Measurements from ENCODE around the gene RFNG.

- no peak for TF ChIP-seq CTCF (IDR thresholded peaks at IDR 0.05)
- TF ChIP-seq EP300 (IDR thresholded peaks at IDR 0.05), result no peak
- no peak for TF ChIP-seq POLR2A (IDR thresholded peaks at IDR 0.05)
- no peak for TF ChIP-seq POLR2AphosphoS5 (IDR thresholded peaks at IDR 0.05)
Observed at GRCh38 chr17:82095777-82096708, 44.4 kb upstream of the RFNG start.
